Measurements from ENCODE around the gene SYMPK.

- TF ChIP-seq CTCF (conservative IDR thresholded peaks at IDR 0.05; ENCODE audit: low read depth, low read length) (no peak), EZH2 (IDR thresholded peaks at IDR 0.05; ENCODE audit: borderline replicate concordance, low read depth, low read length, poor library complexity, severe bottlenecking) (no peak)
Observed at GRCh38 chr19:45854167-45854778, 8.7 kb downstream of the SYMPK start.

Measured in A673 (cell line).